GM10248 (cell line): Measurements from ENCODE around the gene FAXC.

Experiments
- CTCF ChIA-PET: fragments of 300-600 bp; sonication (Branson Sonifier 250); formaldehyde crosslinking; extraction: SDS; loops from one replicate; lab custom pipeline; 2021; ENCODE audit warnings: antibody characterized with exemption; lab: Yijun Ruan, JAX
- POLR2A ChIA-PET: fragments of 350-650 bp; sonication (Branson Sonifier 250); formaldehyde crosslinking; extraction: SDS; loops from one replicate; lab custom pipeline; 2020; ENCODE audit warnings: antibody characterized with exemption; lab: Yijun Ruan, JAX
- DNase-seq: peaks from one replicate; pipeline ENCODE4 v3.0.0; 2012; ENCODE audit errors: extremely low spot score
- CTCF ChIP-seq: IDR thresholded peaks from 2 replicates; pipeline ENCODE4 v1.5.1; 2012; ENCODE audit warnings: mild to moderate bottlenecking, low read depth; ENCODE audit errors: extremely low read depth, missing control alignments, control extremely low read depth

FAXC gene

GRCh38 chr6:99356641-99357040 is 7.2 kb upstream of the FAXC start:
- POLR2A ChIA-PET, result no interaction called here
- DNase-seq, result no peak
- no peak for TF ChIP-seq CTCF
- CTCF ChIA-PET, result interaction anchor here (1.0 to 1.7 kb wide), 3 partner anchors 11 to 26 kb away, joined by 3 read pairs; no protein-coding TSS in a partner anchor

GRCh38 chr6:99354983-99355382 is 5.5 kb upstream of the FAXC start:
- CTCF ChIA-PET, result interaction anchor here (0.9 to 1.6 kb wide), 4 partner anchors 10 to 25 kb away, joined by 3 to 5 read pairs (median 3); no protein-coding TSS in a partner anchor
- POLR2A ChIA-PET, result no interaction called here
- TF ChIP-seq CTCF, result no peak
- DNase-seq, result no peak

- CTCF ChIA-PET, result interaction anchor here (1.0 to 2.7 kb wide), 8 partner anchors 8 to 40 kb away, joined by 3 to 17 read pairs (median 5); partner anchors contain the start of gene COQ3
- no peak for TF ChIP-seq CTCF
- POLR2A ChIA-PET, result no interaction called here
- DNase-seq, result no peak
Measured at GRCh38 chr6:99353126-99353525, 3.7 kb upstream of the FAXC start.

- no peak for TF ChIP-seq CTCF
- ChIA-PET POLR2A (no interaction called here), CTCF (interaction anchor here (1.1 to 1.7 kb wide), 2 partner anchors 16 to 21 kb away, joined by 3 to 5 read pairs; no protein-coding TSS in a partner anchor)
- no peak for DNase-seq
Measured at GRCh38 chr6:99350573-99350972, 1.1 kb upstream of the FAXC start.

GRCh38 chr6:99348288-99349170 is 945 bp downstream of the FAXC start:
- TF ChIP-seq CTCF, result no peak
- POLR2A ChIA-PET, result no interaction called here
- DNase-seq, result no peak
- CTCF ChIA-PET, result interaction anchor here (1.1 to 8.9 kb wide), 4 partner anchors 10 to 18 kb away, joined by 3 to 65 read pairs (median 6); no protein-coding TSS in a partner anchor

- no peak for TF ChIP-seq CTCF
- no peak for DNase-seq
- ChIA-PET CTCF (interaction anchor here (1.0 to 8.9 kb wide), 6 partner anchors 10 to 120 kb away, joined by 3 to 65 read pairs (median 4); no protein-coding TSS in a partner anchor), POLR2A (no interaction called here)
Measured at GRCh38 chr6:99347804-99348203, 1.7 kb downstream of the FAXC start.
